HG03066 (cell line): ENCODE measurements around the gene BST2.

ENCODE experiments used
- ATAC-seq: cut with Tn5 transposase; IDR thresholded peaks from one replicate; pipeline ENCODE4 v1.9.1; 2021; ENCODE audit warnings: low read depth; ENCODE audit not compliant: unreplicated experiment

The BST2 gene, protein sequence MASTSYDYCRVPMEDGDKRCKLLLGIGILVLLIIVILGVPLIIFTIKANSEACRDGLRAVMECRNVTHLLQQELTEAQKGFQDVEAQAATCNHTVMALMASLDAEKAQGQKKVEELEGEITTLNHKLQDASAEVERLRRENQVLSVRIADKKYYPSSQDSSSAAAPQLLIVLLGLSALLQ

DNA sequence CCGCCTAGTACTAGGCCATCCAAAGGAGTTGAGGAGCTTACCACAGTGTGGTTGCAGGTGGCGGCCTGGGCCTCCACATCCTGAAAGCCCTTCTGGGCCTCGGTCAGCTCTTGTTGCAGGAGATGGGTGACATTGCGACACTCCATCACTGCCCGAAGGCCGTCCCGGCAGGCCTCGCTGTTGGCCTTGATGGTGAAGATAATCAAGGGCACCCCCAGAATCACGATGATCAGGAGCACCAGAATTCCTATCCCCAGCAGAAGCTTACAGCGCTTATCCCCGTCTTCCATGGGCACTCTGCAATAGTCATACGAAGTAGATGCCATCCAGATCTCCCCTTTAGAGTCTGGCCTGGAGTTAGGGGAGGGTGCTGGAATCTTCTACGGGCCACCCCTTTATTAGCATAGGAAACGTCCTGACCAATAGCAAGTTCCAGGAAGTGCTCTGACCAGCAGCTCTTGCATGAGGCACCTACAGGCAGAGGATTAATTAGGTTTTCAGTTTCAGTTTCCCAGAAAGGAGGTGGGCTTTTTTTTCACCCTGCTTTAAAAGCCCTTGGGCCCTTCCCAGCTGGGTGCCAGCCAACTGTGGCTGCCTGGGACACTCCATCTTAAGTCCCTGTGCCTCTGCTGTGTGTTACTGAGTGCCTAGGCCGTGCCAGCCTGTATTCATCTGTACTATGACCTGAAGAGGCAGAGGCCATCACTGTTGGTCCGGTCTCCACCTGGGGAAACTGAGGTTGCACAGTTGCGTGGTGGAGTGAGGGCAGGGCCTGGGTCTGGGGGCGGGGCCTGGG, at the start of gene BST2:
TSS of gene BST2 (minus strand) at position 381 of the 796 bp plus-strand sequence. CDS start at position 326, 55 bp downstream.
- ATAC-seq, result peak; percentile 80

DNA sequence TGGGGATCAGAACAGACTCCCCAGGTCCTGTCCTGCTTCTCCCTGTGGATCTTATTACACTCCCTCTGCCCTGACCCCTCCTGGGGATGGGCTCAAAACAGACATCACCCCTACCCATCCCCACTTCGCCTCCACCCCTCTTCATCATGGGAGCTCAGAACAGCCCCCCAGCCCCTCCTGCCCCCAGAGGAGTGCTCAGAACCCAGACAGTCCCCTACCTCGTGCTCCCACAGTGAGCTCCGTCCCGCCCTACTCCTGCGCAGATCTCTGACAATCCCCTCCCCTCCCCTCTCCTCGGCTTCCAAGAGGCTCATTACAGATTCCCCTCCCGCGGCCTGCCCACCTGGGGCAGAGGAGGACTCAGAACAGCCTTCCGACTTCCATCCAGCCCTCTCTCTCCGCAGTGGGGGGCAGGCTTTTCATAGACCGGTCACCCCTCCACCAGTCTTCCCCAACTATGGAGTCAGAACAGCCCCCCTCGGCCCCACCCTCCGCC, 49.2 kb upstream of the BST2 start:
- ATAC-seq, result no peak

DNA sequence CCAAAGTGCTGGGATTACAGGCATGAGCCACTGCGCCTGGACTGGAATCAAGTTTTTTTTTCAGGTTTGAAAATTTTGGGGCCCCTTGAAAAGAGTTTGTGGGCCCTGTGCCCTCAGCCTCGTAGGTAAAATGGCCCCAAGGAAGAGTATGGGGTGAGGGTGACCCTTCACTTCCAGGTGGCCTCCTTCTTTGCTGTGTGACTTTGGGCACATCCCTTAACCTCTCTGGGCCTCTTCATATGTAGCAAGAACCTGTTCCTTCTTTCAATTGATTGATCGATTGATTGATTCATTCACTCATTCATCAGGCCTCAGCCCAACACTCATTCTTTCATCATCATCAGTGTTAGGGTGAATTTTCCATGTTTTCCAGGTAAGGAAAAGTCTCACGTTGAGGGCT, 46.4 kb upstream of the BST2 start:
- ATAC-seq, result no peak

DNA sequence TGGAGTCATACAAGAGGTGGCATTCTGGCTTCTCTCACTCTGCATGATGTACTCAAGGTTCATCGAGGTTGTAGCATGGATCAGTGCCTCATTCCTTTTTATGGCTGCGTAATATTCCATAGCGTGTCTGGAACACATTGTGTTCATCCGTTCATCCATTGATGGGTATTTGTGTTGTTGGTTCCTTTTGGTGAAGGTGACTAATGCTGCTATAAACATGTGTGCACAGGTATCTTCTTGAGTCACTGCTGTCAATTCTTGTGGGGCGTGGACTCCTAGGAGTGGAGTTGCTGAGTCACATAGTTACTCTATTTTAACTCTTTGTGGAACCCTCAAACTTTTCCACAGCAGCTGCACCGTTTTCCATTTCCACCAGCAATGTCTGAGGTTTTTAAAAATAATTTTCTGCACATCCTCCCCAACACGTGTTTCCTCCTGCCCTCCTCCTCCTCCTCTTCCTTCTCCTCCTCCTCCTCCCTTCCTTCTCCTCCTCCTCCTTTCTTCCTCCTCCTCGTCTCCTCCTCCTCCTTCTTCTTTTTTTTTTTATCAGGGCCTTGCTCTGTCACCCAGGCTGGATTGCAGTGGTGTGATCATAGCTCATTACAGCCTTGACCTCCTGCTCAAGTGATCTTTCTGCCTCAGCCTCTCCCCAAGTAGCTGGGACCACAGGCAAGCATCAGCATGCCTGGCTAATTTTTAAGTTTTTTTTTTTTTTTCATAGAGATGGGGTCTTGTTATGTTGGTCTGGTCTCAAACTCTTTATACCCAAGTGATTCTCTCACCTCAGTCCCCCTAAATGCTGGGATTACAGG, 45.0 kb upstream of the BST2 start:
- no peak for ATAC-seq

DNA sequence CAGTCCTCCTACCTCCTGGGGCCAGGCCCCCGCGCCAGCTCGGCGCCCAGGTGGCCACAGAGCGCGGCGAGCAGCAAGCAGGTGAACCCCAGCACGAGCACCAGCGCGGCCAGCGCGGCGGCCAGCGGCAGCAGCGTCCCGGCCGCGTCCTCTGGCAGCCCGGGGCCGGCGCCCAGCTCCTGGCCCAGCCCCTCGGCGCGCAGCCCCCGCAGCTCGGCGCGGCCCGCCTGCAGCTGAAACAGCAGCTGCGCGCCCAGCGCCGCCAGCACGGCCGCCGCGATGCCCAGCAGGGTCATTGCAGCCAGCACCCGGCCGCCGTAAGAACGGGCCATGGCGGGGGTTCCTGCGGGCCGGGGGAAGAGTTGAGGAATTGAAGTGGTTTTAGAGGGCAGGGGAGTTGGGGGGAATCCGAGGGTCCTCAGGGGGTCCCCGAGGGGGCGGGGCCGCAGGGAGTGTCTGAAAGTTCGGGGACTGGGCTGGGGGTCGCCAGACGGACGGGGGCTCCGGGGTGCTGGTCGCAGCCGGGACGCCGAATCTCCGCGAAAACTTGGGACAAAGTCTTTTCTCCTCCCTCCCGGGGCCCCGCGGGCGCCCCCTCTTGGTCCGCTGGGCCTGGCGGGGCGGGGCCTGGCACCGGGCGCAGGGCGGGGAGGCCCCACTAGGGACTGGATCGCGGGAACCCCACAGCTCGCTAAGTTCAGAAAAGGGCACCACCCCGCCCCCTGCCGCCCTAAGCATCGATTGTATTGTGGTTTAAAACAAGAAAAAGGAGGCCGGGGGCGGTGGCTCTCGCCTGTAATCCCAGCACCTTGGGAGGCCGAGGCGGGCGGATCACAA, 42.9 kb upstream of the BST2 start, which contains the start of gene TMEM221:
TSS of gene TMEM221 (minus strand) at position 538 of the 837 bp plus-strand sequence. CDS start at position 332, 206 bp downstream.
- ATAC-seq, result no peak

DNA sequence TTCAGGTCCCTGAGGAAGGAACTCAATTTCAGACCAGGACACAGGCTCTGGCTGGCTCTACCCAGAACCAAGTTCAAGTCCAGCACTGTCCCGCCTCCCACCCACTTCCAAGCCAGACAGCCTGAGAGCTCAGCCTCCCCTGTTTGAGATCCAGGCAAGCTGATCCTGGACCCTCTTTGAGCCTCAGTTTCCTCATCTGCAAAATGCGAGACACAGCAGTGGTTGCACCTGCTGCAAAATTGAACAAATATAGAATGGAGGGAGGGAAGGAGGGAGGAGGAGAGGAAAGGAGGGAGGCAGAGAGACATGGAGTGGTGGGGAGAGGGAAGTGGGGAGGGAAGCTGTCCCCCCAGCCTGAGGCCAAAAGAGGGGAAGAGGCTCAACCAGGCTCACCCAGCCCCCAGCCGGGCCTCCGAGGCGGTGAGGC, 42.3 kb upstream of the BST2 start:
- no peak for ATAC-seq

DNA sequence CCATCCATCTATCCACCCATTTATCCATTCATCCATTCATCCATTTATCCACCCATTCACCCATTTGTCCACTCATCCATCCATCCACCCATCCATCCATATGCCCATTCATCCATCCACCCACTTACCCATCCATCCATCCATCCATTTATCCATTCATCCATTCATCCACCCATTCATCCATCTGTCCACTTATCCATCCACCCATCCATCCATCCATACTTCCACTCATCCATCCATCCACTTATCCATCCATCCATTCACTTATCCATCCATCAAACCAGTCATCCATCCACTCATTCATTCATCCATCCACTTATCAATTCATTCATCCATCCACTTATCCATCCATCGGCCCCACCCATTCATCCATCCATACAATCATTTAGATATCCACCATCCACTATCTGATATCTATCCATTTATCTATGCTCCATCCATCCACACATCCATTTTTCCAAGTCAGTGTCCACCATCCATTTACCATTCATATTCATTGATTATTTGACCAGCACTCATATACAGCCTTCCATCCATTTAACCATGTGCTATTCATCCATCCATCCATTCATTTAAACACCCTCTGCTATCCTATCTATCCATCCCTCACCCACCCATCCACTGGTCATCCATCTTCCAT, 40.2 kb upstream of the BST2 start:
- no peak for ATAC-seq

DNA sequence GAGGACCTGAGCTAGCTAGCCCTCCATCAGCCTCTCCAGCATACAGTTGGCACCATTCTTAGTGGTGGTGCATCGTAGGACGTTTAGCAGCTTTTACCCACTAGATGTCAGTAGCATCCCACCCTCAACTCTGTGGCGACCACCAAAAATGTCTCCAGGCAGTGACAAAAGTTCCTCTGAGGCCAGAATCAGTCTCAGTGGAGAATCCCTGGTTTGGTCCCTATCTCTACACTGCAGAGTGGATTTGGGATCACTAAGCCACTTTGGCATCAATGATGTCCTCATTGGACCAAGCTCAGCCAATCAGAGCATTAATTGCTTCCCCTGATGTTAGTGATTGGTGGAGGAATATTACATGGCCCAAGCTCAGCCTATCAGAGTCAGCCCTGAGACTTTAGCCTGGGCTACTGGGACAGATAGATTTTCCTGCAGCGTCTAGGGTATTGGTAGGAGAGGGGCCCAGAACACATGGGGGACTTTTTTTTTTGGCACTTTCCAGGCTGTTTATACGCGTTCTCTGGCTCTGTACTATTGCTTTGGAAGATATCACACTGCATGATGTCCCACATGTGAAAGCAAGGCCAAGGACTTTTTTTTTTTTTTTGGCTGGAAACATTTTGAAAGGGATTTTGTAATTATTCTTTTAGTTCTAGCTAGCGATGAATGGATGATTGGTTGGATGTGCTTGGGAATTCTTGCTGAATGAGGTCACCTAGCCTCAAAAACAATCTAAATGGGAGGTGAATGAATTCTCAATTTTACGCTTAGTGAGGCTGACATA, 36.0 kb upstream of the BST2 start:
- no peak for ATAC-seq

DNA sequence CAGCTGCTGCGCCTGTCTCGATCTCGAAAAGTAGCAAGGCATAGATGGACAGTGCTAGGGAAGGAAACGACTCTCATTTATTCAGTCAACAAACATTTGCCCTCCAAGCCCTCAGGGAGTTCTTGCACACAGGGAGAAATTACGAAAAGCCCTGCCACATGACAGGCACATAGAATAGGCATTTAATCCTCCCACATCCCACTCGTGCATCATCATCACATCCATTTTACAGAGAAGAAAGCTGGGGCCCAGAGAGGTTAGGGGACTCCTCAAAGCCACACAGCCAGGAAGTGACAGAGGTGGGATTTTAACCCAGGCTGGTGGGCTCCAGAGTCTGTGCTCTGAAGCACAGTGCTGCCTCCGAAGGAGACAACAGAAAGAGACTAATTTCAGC, 31.4 kb upstream of the BST2 start:
- no peak for ATAC-seq

DNA sequence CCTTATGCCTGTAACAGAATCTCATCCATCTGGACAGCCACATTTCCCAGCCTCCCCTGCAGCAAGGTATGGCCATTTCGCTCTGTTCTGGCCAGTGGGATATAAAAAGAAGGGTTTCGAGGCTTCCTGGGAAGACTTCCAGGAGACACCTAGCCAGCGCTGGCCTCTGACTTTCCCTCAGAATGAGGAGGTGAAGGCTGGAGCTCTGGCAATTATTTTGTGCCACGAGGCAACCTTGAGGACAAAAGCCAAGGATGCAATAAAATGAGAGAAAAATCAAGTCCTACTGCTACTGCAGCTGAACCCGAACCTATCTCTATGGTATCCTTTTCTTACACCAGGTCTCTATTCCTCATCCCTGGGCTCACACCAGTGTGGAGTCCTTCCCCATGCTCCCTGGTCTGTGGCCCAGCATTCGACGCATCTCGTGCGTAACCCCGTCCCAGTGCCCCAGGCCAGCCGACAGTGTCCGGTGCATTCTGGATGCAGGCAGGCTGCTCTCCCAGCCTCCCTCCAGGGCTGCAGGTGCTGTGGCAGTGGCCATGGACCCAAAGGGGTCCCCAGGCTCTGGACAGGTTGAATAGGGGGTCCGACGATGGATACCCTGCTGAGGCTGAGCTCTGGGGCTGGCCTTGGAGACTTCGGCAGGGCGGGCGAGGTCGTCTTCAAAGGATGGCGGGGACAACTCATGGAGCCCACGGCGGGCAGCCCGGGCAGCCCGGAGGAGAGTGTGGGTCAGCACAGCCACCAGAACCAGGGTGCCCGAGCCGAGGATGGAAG, 30.9 kb upstream of the BST2 start:
- ATAC-seq, result no peak

DNA sequence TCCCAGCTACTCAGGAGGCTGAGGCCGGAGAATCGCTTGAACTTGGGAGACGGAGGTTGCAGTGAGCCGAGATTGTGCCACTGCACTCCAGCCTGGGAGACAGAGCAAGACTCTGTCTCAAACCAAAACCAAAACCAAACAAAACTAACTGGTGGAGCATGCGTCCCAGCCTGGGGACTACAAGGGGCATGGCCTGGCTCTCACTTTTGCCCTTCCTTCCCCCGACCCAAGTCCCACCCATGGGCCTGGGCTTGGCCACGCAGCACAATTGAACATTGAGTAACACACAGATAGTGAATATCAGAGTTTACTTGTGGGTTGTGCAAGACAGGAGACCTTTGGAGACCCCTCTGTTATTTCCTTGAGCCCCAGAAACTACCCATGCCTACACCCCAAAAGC, 29.8 kb upstream of the BST2 start:
- ATAC-seq, result no peak

DNA sequence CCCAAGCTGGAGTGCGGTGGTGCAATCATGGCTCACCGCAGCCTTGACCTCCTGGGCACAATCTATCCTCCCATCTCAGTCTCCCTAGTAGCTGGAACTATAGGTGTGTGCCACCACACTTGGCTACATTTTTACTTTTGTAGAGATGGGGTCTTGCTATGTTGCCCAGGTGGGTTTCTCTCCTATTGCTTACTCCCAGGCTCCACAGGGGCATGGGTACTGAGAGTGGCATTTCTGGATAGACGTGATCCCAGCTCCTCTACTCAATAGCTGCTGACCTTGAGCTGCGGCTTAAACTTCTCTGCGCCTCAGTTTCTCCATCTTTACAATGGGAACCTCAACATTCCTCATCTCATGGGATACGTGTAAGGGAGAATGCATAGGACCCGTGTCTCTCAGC, 26.0 kb upstream of the BST2 start:
- ATAC-seq, result no peak

DNA sequence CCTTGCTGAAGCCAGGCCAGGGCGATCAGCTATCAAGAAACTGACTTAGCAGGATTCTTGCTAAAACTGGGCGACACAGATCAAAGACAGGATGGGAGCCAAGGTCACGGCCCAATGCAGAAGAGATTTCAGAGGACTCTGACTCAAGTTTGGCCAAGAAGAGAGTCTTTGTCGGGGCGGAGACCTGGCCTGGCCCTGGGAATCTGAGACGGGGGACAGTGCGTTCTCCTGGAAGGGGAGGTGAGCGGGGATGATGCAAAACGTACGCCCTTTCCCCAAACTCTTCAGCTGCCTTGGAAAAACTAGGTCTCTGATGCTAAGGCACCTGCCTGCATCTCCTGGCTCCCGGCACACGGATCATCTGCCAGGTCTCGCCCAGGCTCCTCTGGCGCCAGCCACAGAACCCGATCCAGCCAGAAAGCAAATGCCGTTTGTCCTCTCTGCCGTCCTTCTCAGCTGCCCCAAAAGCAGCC, 24.2 kb upstream of the BST2 start:
- ATAC-seq, result no peak

DNA sequence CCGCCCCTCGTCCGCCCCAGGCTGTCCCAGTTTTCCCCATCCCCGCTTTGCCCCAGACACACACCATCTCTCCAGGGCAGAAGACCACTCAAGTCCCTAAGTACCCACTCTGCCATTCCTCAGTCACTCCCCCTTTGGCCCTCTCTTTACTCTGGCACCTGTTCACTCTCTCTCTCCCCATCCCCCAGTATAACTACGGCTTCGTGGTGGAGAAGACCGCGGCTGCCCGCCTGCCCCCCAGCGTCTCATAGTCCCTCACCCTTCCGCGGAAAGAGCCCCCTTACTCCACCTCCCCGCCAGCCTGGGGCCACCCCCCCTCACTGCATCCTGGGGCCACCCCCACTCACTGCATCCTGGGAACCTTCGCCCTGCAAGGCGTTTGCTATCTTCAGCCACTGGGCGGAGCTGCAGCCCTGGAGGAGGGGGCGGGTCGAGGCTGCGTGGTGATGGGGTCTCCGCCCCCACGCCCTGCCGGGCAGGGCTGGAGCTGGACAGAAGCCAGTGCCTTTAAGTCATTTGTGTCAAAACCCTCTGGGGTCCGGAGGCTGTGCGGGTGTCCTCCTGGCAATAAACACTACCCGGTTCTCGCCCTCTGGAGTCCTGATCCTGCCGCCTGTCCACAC, 19.4 kb upstream of the BST2 start:
- no peak for ATAC-seq

DNA sequence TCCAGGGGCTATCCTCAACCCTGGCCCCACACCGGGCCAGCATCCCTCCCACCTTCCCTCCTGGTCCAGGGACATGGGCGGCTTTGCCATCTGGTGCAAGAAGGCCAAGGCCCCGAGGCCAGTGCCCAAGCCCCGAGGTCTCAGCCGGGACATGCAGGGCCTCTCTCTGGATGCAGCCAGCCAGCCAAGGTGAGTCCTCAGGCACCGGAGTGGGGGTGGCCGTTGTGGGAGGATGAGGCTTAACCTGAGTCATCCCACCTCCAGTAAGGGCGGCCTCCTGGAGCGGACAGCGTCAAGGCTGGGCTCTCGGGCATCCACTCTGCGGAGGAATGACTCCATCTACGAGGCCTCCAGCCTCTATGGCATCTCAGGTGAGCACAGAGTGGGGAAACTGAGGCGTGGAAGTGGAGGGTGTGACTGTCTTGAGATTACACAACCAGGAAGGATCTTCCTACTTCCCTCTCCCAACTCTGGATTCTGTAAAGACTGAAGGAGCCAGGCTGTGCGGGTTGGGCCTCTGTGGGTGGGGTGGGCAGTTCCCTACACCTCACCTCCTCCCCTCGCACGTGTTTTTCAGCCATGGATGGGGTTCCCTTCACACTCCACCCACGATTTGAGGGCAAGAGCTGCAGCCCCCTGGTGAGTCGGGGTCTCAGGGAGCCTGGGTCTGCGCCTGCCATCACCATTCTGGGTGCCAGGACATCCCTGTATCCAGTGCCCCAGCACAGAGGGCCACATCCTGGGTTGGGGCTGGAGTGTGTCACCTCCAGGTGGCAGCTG, 18.2 kb upstream of the BST2 start:
- ATAC-seq, result no peak

DNA sequence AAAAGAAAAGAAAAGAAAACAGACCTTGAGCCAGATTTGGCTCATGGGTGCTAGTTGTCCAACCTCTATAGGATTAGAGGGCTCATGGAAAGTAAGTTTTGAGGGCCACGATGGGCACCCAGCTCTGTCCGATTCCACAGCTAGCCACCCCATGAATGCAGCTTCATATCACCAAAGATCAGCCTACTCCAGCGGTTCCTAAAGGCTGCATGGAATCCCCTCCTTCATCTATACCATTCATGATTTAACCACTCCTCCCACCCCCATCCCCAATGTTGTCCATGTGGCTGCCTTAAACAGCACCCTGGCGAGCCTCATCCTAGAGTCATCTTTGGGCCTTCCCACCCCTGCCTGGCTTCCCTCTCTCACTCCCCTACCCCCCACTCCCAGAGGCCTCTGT, 16.5 kb upstream of the BST2 start:
- no peak for ATAC-seq

DNA sequence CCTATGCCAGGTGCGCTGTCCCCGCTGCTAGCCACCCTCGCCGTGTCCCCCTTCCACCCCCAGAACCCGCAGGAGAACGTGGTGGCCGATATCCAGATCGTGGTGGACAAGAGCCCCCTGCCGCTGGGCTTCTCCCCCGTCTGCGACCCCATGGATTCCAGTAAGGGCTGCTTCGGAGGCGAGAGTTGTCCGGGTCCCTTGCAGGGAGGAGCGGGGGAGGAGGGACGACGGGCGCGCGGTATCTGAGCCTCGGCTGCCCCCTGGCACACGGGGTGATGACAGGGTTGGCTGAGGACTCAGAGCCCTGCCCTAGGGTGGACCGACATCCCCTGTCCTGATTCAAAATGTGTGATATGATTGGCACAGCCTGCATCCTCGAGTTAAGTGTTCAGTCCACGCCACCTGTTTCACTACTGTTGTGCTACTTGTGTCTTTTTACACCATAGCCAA, 15.1 kb upstream of the BST2 start:
- ATAC-seq, result no peak
